ENCODE results near the gene MRPL12.
A peak's percentile ranks its signal among the peaks of the same experiment; 100 is the strongest.

The MRPL12 gene

GRCh38 chr17:81703747-81704654 is 834 bp downstream of the MRPL12 start:
- no peak for DNase-seq

DNA sequence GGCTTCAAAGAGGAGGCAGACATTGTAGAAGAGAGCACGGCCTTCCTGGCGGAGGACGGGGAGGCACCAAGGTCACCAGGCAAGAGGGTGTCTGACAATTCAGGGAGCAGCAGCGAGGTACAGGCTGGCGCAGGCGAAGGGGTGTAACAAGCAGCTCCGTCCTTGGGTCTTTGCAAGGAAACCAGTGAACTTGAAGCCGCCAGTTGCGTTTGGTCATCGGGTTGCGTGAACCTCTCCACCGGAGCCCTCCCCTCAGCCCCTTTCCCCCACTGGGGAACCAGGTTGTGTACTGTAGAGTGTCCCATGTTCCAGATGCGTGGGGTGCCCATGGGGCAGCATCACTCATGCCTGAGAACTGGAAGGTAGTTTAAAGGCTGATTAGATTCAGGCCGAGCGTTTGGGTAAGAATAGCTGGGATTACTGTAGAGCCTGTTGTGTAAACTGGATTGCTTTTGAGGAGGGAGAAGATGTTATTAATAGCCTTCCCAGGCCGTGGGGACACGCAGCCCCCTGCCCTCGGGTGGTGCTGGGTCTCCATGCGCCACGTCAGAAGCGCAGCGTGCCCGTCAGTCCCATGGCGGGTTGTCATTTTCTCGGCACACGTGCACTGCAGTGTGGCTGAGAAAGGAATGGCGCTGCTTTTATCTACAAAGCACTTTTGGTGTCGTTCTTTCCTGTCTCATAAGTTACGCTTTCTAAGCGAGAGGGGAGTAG is 2.5 kb downstream of the MRPL12 start:
- no peak for DNase-seq

DNA sequence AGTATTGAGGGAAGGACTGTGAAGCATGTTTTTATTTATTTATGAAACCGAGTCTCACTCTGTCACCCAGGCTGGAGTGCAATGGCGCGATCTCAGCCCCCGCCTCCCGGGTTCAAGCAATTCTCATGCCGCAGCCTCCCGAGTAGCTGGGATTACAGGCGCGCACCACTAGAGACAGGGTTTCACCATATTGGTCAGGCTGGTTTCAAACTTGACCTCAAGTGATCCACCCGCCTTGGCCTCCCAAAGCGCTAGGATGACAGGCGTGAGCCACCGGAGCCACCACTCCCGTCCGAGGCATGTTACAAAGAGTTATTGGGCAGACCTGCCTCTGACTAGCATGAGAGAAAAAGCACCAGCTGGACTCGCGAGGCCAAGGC is 3.1 kb downstream of the MRPL12 start:
- DNase-seq: no peak

- no peak for DNase-seq
Measured at GRCh38 chr17:81706757-81707624, 3.8 kb downstream of the MRPL12 start.

- no peak for DNase-seq
Measured at GRCh38 chr17:81707725-81708646, 4.8 kb downstream of the MRPL12 start.

DNA sequence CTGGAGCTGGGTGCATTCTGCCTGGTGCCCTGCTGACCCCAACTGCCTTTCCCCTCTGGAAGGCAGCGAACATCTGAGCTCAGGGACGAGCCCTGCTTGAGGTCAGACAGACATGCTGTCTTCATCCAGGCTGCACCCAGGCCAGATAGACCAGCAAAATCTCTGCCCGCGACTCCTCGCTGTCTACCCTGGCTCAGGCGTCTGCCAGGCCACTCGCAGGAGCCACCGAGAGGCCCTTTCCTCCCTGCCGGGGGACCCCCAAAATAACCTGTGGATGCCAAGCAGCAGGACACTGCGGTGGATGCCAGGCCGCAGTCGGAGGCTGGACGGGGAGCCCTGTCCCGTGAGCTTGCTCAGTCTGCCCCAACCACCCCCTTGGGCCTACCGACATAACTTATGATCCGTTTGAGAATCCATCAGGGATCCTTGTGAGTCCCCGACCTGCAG is 5.6 kb downstream of the MRPL12 start:
- DNase-seq: no peak

GRCh38 chr17:81710514-81711308 is 7.5 kb downstream of the MRPL12 start:
- DNase-seq: no peak

DNA sequence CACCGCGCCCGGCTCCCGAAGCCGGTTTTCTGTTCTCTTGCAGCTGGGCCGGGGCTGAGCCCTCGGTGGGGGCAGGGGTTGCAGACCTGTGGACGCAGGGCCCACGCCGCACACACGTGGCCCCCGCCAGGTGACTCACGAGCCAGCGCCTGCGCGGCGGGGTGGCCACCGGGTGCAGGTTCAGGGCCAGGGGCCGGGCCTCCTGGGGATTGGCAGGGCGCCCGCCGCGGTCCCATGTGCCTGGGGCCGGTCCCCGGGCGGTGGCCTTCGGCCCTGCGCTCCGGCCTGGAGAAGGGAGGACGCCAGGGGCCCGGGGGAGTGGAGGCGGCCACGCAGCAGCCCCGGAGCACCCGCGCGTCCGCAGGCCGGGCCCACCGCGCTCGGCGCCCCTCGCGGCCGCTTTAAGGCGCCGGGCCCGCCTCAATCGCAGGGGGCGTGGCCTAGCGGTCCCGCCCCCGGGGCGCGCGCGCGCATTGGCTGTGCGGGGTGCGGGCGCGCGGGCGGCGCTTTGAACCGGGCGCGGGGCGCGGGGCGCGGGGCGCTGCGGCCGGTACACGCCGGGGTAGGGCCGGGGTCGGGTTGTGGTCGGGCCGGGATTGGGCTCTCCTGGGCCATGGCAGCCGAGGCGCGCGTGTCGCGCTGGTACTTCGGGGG is 8.8 kb downstream of the MRPL12 start, which contains the start of gene SLC25A10:
TSS of gene SLC25A10 (plus strand) at position 471 of the 654 bp plus-strand sequence. CDS start at position 614, 143 bp downstream.
- peak; percentile 83 for DNase-seq

- DNase-seq: peak; percentile 72
Measured at GRCh38 chr17:81712468-81713003, 9.4 kb downstream of the MRPL12 start.

- no peak for DNase-seq
Measured at GRCh38 chr17:81713004-81713555, 9.9 kb downstream of the MRPL12 start.

GRCh38 chr17:81713556-81714411 is 10.6 kb downstream of the MRPL12 start:
- no peak for DNase-seq

DNA sequence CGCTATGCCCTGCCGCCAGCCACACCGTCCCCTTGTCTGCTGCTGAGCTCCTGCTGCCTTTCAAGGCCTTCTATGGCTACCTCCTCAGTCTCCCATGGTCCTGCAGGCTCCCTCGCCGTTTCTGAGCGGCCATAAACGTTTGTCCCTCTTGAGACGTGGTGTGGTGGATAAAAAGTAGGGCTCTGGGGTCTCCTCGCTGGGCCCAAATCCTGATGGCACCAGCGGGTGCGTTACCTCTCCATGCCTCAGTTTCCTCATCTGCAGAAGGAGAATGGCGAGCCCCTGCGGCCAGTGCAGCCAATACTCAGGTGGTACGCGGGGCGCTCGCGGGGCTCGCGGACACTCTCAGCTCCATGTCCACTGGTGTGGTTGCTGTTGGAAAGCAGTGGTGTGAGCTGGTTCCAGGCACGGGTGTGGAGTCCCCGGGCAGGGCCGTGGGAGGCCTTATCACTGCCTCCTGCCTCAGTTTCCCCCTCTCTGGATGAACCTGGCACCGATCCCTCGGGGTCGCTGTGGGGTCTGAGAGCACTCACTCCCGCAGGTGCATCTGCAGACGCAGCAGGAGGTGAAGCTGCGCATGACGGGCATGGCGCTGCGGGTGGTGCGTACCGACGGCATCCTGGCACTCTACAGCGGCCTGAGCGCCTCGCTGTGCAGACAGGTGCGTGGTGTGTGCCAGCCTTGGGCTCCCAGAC is 11.4 kb downstream of the MRPL12 start:
- DNase-seq: no peak

- DNase-seq: no peak
Measured at GRCh38 chr17:81715107-81715871, 12.1 kb downstream of the MRPL12 start.

DNA sequence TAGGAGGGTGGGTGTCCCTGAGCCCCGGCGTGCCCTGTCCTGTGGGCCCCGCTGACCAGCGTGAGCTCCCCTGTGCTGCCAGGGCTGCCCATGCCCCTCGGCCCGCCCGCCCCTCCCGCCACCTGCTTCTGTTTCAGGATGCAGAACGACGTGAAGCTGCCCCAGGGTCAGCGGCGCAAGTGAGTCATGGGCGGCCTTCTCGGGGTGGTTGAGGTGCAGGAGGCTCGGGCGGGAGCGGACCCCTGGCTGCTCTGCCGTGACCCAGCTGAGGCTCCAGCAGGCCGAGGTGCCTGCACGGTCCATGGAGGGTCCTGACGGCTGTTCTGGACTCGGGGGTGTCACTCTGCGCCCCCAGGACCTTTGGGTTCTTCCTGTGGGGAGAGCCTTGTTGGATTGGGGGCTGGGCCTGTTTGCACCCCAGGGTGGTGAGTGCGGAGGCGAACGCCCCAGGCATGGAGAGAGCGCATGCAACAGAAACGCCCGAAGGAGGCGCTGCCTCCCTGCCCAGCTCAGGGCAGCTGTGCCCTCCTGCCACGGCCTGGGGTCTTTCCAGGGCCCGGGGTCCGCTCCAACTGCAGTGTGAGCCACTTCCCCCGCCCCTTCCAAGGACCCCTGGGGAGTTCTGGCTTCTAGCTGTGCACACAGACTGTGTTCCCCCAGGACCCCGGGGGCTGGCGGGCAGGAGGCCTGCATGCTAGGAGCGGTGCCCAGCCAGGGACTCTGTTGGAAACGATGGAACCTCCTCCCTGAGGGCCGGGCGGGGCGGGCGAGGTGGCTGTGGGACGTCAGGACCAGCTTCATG is 12.9 kb downstream of the MRPL12 start:
- DNase-seq: peak; percentile 20

GRCh38 chr17:81716674-81716996 is 13.5 kb downstream of the MRPL12 start:
- no peak for DNase-seq

GRCh38 chr17:81717049-81717765 is 14.0 kb downstream of the MRPL12 start:
- no peak for DNase-seq

Measured in 8988T (cell line).